Mesodermal cell (in vitro differentiated cells): ENCODE results near the gene CDK7.

Experiments used
- H3K27ac ChIP-seq: 2 replicates; pipeline ENCODE4 v1.7.0; 2013; ENCODE audit warnings: mild to moderate bottlenecking, low read depth, low read length, moderate library complexity; ENCODE audit not compliant: severe bottlenecking
- H3K36me3 ChIP-seq: 2 replicates; pipeline ENCODE4 v1.7.1; 2013; ENCODE audit warnings: mild to moderate bottlenecking, low read length, moderate library complexity; ENCODE audit not compliant: control insufficient read depth, insufficient read depth
- H3K4me1 ChIP-seq: one replicate; pipeline ENCODE4 v1.7.1; 2013; ENCODE audit warnings: mild to moderate bottlenecking, low read length; ENCODE audit not compliant: insufficient read depth, control insufficient read depth, poor library complexity, severe bottlenecking
- H3K4me3 ChIP-seq: 2 replicates; pipeline ENCODE4 v1.7.0; 2013; ENCODE audit warnings: low read length, control low read depth, mild to moderate bottlenecking; ENCODE audit not compliant: insufficient read depth, poor library complexity, severe bottlenecking; ENCODE audit errors: extremely low read depth
- H3K9me3 ChIP-seq: 2 replicates; pipeline ENCODE4 v1.7.1; 2013; ENCODE audit warnings: mild to moderate bottlenecking, low read length, moderate library complexity; ENCODE audit not compliant: control insufficient read depth
- WGBS, 2 experiments: methylation state at CpG; one replicate each; pipeline ENCODE4 v1.1.5; 2013; ENCODE audit warnings: missing lambda C conversion rate in 2 of 2; ENCODE audit not compliant: insufficient coverage in 2 of 2; 5-methylcytosine and 5-hydroxymethylcytosine counted together

Gene CDK7

DNA sequence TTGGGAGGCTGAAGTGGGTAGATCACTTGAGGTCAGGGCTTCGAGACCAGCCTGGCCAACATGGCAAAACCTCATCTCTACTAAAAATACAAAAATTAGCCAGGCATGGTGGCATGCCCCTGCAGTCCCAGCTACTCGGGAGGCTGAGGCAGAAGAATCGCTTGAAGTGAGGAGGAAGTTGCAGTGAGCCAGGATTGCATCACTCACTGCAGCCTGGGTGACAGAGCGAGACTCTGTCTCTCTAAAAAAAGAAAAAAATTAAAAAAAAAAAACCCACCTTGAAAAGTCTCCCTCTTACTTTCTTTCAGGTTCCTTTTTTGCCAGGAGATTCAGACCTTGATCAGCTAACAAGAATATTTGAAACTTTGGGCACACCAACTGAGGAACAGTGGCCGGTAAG is 34.2 kb downstream of the CDK7 start:
- peaks cover 61% of the 10 kb centered on the region for H3K36me3 ChIP-seq
- 100% methylated on average over 1 to 2 of the region's 5 CpGs for WGBS, 2 experiments

GRCh38 chr5:69270840-69271239 is 36.2 kb downstream of the CDK7 start:
- Histone ChIP-seq H3K36me3 (peaks cover 63% of the 10 kb centered on the region), H3K9me3 (no peaks in the 10 kb centered on the region), H3K4me1 (peaks cover 5% of the 10 kb centered on the region), H3K4me3 (no peak overlapping the region), H3K27ac (no peak overlapping the region)
- WGBS, 2 experiments: no CpG with 5 or more reads among the region's 1 CpG

More for the DNA sequence above, 34.2 kb downstream of the CDK7 start:
- H3K4me3 ChIP-seq: no peak overlapping the region
- H3K9me3 ChIP-seq: no peaks in the 10 kb centered on the region
- H3K4me1 ChIP-seq: peaks cover 5% of the 10 kb centered on the region
- H3K27ac ChIP-seq: no peak overlapping the region

DNA sequence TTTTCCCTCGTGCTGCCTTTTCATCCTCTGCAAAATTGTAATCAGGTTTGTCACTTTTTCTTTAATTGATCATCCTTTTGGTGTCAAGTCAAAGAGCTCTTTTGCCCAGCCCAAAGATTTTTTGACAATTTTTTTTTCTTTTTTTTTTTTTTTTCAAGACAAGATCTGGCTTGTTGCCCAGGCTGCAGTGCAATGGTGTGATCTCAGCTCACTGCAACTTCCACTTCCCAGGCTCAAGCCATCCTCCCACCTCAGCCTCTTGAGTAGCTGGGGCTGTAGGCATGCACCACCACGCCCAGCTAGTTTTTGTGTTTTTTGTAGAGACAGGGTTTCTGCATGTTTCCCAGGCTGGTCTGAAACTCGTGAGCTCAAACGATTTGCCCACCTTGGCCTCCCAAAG is 36.7 kb downstream of the CDK7 start:
- no peak overlapping the region for H3K4me3 ChIP-seq
- peaks cover 5% of the 10 kb centered on the region for H3K4me1 ChIP-seq
- H3K9me3 ChIP-seq: no peaks in the 10 kb centered on the region
- peaks cover 68% of the 10 kb centered on the region for H3K36me3 ChIP-seq
- H3K27ac ChIP-seq: no peak overlapping the region
- 88 to 100% methylated on average over 4 of the region's 4 CpGs for WGBS, 2 experiments

- Histone ChIP-seq H3K36me3 (peaks cover 53% of the 10 kb centered on the region), H3K27ac (no peak overlapping the region), H3K9me3 (no peaks in the 10 kb centered on the region), H3K4me3 (no peak overlapping the region), H3K4me1 (peaks cover 5% of the 10 kb centered on the region)
- no CpG with 5 or more reads among the region's 7 CpGs for WGBS, 2 experiments
Measured at GRCh38 chr5:69275563-69275962, 40.9 kb downstream of the CDK7 start.

DNA sequence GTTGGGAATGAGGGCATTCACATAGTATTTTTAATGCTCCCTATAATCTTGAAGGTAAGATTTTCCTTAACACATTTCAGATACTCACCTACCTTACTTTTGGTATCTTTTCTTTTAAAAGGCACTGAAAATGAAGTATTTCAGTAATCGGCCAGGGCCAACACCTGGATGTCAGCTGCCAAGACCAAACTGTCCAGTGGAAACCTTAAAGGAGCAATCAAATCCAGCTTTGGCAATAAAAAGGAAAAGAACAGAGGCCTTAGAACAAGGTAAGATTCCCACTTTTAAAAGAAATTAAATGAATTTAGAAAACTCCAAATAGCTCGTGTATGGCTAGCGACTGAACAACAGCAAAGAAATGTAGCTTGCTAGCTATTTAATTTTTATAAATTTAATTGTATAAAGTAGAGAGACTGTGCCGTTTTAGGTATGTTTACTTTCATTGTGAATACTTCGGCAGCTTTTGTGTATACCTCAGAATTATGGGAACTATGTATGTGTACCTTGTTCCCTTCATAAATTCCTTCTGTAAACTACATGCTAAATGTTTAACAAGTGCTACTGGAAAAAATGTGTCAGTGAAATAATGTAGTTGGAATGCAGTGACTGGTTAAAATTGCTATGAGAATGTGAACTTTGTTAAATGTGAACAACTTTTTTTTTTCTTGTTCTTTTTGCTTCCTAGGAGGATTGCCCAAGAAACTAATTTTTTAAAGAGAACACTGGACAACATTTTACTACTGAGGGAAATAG is 41.9 kb downstream of the CDK7 start:
- WGBS, 2 experiments: 88 to 100% methylated on average over 1 of the region's 5 CpGs
- no peak overlapping the region for H3K4me3 ChIP-seq

GRCh38 chr5:69279517-69279916 is 44.8 kb downstream of the CDK7 start:
- WGBS, 2 experiments: 79 to 90% methylated on average over 2 to 4 of the region's 5 CpGs
- H3K27ac ChIP-seq: no peak overlapping the region
- no peaks in the 10 kb centered on the region for H3K4me1 ChIP-seq
- H3K36me3 ChIP-seq: peaks cover 46% of the 10 kb centered on the region
- no peaks in the 10 kb centered on the region for H3K9me3 ChIP-seq
- H3K4me3 ChIP-seq: no peak overlapping the region

More for the DNA sequence above, 41.9 kb downstream of the CDK7 start:
- Histone ChIP-seq H3K9me3 (no peaks in the 10 kb centered on the region), H3K4me1 (no peaks in the 10 kb centered on the region), H3K27ac (no peak overlapping the region), H3K36me3 (peaks cover 52% of the 10 kb centered on the region)

DNA sequence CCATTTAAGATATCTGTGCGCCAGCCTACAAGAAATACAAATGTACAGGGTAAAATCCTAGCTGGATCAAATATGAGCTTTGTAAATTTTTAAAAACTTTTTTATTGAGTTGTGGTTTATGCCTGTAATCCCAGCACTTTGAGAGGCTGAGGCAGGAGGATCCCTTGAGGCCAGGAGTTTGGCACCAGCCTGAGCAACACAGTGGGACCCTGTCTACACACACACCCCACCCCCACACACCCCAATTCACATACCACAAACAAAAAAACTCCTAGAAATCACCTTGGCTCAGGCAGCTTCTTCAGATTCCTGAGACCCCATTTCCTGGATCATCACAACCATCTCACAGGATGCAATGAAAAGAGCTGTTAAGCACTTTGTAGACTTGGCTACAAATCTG is 46.4 kb downstream of the CDK7 start:
- Histone ChIP-seq H3K4me3 (no peak overlapping the region), H3K4me1 (no peaks in the 10 kb centered on the region), H3K27ac (no peak overlapping the region), H3K9me3 (no peaks in the 10 kb centered on the region), H3K36me3 (peaks cover 35% of the 10 kb centered on the region)
- WGBS, 2 experiments: no CpG with 5 or more reads among the region's 1 CpG

DNA sequence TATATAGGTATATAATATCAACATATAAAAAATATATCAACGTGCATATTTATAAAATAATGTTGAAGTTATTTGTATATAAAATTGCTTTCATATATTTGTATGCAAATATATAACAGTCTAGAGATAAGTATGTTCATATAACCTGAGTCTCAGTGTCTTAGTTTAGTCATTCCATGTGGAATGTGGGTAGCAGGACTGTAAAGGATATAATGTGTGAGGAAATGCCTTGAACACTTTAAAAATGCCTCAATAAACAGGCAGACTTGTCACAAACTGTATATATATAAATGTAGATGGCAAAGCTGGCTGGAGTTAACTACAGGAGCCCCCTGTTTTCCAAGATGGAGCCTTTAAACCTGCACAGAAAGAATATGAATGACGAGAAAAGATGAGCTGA is 49.5 kb downstream of the CDK7 start:
- Histone ChIP-seq H3K9me3 (no peaks in the 10 kb centered on the region), H3K27ac (no peak overlapping the region), H3K36me3 (peaks cover 21% of the 10 kb centered on the region), H3K4me1 (peaks cover 11% of the 10 kb centered on the region), H3K4me3 (no peak overlapping the region)
- 91 to 92% methylated on average over 1 of the region's 2 CpGs for WGBS, 2 experiments

- H3K9me3 ChIP-seq: no peaks in the 10 kb centered on the region
- peaks cover 11% of the 10 kb centered on the region for H3K4me1 ChIP-seq
- H3K4me3 ChIP-seq: no peak overlapping the region
- no peak overlapping the region for H3K27ac ChIP-seq
- H3K36me3 ChIP-seq: peaks cover 10% of the 10 kb centered on the region
- WGBS, 2 experiments: 74 to 76% methylated on average over 3 to 4 of the region's 5 CpGs
Measured at GRCh38 chr5:69285448-69286116, 50.9 kb downstream of the CDK7 start.

DNA sequence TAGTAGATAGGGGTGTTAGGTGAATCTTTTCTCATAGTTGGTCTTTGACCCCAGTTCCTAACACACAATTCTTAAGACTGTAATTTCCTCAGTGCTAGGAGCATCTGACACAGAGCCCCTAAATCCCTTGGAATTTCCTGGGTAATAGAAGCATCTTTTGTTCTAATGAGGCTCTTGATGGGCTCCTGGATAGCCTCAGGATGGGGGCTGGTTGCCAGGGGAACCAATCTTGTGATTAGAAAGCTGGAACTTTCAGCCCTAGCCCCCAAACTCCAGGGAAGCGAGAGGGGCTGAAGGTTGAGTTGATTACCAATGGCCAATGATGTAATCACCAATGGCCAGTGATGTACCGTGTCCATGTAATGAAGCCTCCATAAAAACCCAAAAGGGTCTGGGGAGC is 53.4 kb downstream of the CDK7 start:
- Histone ChIP-seq H3K27ac (no peak overlapping the region), H3K9me3 (no peaks in the 10 kb centered on the region), H3K36me3 (peaks cover 6% of the 10 kb centered on the region), H3K4me3 (no peak overlapping the region), H3K4me1 (peaks cover 11% of the 10 kb centered on the region)
- 50 to 100% methylated on average over 1 to 2 of the region's 2 CpGs for WGBS, 2 experiments

DNA sequence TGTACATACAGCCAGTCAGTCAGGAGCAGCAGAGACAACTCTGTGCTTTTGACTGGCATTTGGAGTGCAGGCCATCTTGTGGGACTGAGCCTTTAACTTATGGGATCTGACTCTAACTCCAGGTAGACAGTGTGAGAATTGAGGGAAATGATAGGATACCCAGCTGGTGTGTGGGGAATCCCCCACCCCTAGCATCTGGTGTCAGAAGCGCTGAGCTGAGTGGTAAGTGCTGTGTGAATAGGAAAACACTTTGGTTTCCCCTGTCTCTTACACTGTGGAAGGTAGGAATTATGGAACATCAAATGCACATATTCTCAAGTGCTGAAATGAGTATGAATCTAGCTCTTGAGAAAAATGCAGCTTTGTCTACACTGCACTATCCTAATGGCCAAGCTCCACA is 54.0 kb downstream of the CDK7 start:
- peaks cover 11% of the 10 kb centered on the region for H3K4me1 ChIP-seq
- WGBS, 2 experiments: 100% methylated on average over 1 of the region's 1 CpG; no CpG with 5 or more reads in 1 of the 2 experiments
- no peak overlapping the region for H3K27ac ChIP-seq
- peaks cover 4% of the 10 kb centered on the region for H3K36me3 ChIP-seq
- no peak overlapping the region for H3K4me3 ChIP-seq
- H3K9me3 ChIP-seq: no peaks in the 10 kb centered on the region
